Astrocyte of the cerebellum (primary cell): ENCODE data around the gene IER5.
A peak's percentile ranks its signal among the peaks of the same experiment; 100 is the strongest.

Experiments
- DNase-seq: peaks from one replicate; pipeline ENCODE4 v3.0.0-alpha.2; 2011; ENCODE audit warnings: low read depth
- H3K4me3 ChIP-seq: 2 replicates; pipeline ENCODE4 v1.5.1; 2011; ENCODE audit warnings: mild to moderate bottlenecking, low read depth, low read length, moderate library complexity
- in situ Hi-C: cut with HindIII; loops from 2 replicates; pipeline ENCODE4 v1.10.0; 2017; ENCODE audit warnings: low sequenced_read_pairs
- TF ChIP-seq, protein P1 (sequence below): IDR thresholded peaks from 2 replicates; pipeline ENCODE4 v1.5.1; 2012; ENCODE audit warnings: low read length, low read depth, moderate library complexity, mild to moderate bottlenecking; ENCODE audit errors: missing control alignments

IER5 gene

DNA sequence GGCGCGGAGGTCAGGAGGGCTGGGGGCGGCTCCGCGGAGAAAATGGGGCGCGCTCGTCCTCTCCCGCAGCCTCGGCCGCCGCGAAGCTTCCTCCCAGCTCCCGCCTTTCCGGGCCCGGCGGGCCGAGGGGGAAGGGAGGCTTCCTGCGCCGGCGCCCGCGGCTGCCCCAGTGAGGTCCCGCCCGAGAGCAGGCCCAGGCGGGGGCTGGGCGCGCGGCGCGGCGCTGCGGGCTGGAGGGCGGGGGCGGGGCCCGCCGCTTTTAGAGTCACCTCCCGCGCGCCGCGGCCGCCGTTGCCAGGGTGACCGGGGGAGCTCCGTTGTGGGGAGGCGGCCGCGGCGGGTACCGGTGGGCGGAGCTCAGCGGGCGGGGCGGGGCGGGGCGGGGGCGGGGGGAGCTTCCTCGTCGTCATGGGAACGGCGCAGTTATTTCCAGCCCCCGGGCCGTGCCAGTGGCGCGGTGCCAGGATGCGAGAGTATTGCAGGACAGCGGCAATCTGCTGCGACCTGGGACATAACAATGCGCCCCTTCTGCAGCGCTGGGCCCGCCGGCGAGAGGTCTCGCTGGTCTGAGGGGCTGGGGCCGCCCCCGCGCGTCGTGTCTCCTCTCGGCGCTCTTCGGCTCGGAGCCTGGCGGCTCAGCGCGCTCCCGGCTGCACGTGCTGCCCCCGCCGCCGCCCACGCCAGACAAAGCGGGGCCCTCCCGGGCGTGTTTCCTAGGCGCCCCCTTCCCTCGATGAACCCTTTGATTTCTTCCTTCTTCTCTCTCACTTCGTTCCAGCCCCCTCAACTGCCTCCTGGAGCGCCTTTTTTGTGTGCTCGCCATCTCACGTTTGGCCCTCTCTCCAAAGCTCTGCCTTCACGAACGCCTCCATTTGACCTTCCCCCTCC, 16.9 kb downstream of the IER5 start:
- in situ Hi-C loops = no loop called here
- no peak for DNase-seq
- H3K4me3 ChIP-seq = peak overlapping the region; percentile 64
- TF ChIP-seq, protein P1, sequence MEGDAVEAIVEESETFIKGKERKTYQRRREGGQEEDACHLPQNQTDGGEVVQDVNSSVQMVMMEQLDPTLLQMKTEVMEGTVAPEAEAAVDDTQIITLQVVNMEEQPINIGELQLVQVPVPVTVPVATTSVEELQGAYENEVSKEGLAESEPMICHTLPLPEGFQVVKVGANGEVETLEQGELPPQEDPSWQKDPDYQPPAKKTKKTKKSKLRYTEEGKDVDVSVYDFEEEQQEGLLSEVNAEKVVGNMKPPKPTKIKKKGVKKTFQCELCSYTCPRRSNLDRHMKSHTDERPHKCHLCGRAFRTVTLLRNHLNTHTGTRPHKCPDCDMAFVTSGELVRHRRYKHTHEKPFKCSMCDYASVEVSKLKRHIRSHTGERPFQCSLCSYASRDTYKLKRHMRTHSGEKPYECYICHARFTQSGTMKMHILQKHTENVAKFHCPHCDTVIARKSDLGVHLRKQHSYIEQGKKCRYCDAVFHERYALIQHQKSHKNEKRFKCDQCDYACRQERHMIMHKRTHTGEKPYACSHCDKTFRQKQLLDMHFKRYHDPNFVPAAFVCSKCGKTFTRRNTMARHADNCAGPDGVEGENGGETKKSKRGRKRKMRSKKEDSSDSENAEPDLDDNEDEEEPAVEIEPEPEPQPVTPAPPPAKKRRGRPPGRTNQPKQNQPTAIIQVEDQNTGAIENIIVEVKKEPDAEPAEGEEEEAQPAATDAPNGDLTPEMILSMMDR = no peak

DNA sequence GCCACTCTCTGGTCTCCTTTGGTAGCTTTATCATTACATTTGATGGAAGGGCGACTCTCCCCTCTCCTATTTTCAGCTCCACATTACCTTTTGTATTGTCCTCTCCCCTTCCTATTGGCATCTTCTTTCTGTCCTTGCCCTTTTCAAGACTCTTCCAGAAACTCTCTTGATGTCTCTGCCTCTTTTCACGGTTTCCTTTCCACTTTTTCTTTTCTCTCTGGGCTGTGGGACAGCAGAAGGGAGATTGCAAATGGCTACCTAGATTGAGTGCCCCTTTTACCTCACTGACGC, 17.5 kb downstream of the IER5 start:
- in situ Hi-C loops = no loop called here
- TF ChIP-seq, protein P1 = no peak
- no peak for DNase-seq
- no peak overlapping the region for H3K4me3 ChIP-seq

DNA sequence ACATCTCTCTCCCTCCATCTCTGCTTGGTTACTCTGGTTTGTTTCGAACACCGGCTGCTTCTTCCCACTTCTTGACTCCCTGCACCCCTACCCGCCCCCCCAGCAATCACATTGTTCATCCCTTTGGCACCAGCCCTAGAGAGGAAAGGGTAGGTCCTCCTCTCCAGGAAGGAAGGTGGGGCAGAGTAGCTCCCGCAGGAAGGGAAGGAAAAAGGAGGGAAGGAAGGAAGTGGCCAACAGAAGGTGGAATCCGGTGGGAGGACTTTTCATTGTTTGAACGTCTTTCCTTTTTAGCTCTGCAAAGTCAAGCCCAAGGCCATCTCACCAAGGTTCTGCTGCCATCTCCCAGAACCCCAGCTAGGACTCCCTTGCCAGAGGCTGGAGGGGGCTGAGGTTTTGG, 18.0 kb downstream of the IER5 start:
- in situ Hi-C loops = no loop called here
- H3K4me3 ChIP-seq = no peak overlapping the region
- DNase-seq = no peak
- TF ChIP-seq, protein P1 = no peak

DNA sequence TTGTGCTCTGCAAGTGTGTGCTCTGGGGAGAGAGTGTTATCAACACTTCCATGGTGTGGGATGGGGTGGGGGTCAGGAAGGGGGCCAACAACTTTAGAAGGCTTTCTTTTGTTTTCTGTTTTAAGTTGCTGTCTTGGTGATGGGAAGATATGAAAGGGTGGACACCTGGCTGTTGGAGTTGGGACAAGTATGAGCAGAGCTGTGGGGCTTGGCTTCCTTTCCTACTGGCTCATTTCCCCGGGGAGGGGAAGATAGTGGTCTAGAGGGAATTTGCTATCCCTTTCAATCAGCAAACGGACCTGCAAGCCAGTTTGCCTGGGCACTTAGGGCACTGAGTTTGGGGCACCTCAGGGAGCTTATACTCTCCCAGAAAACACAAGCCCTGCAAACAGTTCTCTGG, 19.2 kb downstream of the IER5 start:
- TF ChIP-seq, protein P1 = no peak
- DNase-seq = no peak
- in situ Hi-C loops = no loop called here
- no peak overlapping the region for H3K4me3 ChIP-seq

DNA sequence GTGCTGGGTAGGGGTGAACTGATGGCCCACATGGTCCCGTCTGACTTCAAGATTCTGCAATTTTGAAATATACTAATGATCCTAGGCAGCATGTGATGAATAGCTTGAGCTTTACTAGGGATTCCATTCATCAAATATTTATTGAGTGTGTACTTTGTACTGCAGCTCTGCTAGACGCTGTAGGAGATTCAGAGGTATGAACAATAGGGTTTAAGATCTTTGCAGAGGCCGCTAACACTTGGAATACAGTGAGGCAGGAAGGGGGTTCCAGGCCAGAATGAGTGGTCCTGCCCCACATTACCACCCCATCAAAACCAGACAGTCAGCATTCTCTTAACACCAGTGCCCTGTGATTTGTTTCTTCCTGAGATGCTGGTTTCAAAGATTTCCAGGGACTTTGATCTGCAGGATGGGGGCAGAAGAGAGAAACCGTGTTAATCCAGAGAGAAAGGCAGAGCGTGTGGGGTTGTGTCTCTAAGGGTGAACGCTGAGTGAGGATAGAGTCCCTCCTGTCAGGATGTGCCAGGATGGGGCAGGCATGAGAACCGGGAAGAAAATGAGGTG, 19.9 kb downstream of the IER5 start:
- in situ Hi-C loops = no loop called here
- no peak overlapping the region for H3K4me3 ChIP-seq
- TF ChIP-seq, protein P1 = no peak
- DNase-seq = no peak

DNA sequence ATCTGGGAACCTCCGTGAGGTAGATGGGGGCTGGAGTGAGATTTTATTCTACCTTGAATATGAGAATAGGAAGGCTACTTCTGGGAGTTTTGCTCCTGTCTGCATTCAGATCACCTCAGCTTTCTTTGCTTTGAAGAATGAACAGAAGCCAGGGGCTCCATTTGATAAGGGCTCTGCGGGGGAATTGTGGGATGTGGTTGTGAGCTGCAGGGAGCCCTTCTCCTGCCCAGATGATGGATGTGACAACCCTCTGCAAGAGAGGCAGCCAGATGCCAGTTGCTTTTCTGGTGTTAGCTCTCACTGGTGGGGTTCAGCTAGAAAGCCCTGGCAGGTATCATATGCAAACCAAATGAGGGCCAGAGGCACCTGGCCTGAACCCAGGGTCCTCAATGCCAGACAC, 21.5 kb downstream of the IER5 start:
- no peak for DNase-seq
- H3K4me3 ChIP-seq = no peak overlapping the region
- in situ Hi-C loops = no loop called here
- TF ChIP-seq, protein P1 = no peak
